ENCODE measurements around the gene DNAJC7. TPM values are rescaled to one million over a fixed set of nuclear protein-coding genes. Genes with fewer than 3 reads are reported as not detected.

The DNAJC7 gene
- total and polyA plus RNA-seq, 7 donors: 46.7 to 91.6 (median 57.1) TPM

- Histone ChIP-seq H3K4me1 (peaks cover 0 to 13% (median 5%) of the 10 kb centered on the region in 4 donors), H3K36me3 (peaks cover 10 to 14% (median 11%) of the 10 kb centered on the region in 4 donors), H3K4me3 (no peak overlapping the region), H3K9me3 (no peaks in the 10 kb centered on the region), H3K27me3 (peaks cover 0 to 36% (median 19%) of the 10 kb centered on the region in 3 donors), H3K27ac (no peak overlapping the region)
- WGBS, 2 donors: 77 to 79% methylated on average over 19 of the region's 19 CpGs
- intact Hi-C loops (cut with DNase I): loop anchor here (5.0 kb wide), 1 partner anchor 39 kb away; no protein-coding TSS in a partner anchor
- TF ChIP-seq POLR2AphosphoS5 (IDR thresholded peaks at IDR 0.05) (no peak), POLR2A (IDR thresholded peaks at IDR 0.05) (no peak), EP300 (IDR thresholded peaks at IDR 0.05) (no peak)
- DNase-seq: no peak
Observed at GRCh38 chr17:42027961-42028790, 10.9 kb upstream of the DNAJC7 start.

- H3K27me3 ChIP-seq: peaks cover 0 to 36% (median 19%) of the 10 kb centered on the region in 3 donors
- 80 to 92% methylated on average over 5 of the region's 5 CpGs for WGBS, 2 donors
Observed at GRCh38 chr17:42027590-42027889, 10.3 kb upstream of the DNAJC7 start.

GRCh38 chr17:42026857-42027589 lies 9.8 kb upstream of the DNAJC7 start:
- H3K4me1 ChIP-seq: peaks cover 0 to 13% (median 6%) of the 10 kb centered on the region in 4 donors
- WGBS, 2 donors: 53 to 73% methylated on average over 17 of the region's 17 CpGs
- no peak for TF ChIP-seq EP300 (IDR thresholded peaks at IDR 0.05)
- TF ChIP-seq, protein P1, sequence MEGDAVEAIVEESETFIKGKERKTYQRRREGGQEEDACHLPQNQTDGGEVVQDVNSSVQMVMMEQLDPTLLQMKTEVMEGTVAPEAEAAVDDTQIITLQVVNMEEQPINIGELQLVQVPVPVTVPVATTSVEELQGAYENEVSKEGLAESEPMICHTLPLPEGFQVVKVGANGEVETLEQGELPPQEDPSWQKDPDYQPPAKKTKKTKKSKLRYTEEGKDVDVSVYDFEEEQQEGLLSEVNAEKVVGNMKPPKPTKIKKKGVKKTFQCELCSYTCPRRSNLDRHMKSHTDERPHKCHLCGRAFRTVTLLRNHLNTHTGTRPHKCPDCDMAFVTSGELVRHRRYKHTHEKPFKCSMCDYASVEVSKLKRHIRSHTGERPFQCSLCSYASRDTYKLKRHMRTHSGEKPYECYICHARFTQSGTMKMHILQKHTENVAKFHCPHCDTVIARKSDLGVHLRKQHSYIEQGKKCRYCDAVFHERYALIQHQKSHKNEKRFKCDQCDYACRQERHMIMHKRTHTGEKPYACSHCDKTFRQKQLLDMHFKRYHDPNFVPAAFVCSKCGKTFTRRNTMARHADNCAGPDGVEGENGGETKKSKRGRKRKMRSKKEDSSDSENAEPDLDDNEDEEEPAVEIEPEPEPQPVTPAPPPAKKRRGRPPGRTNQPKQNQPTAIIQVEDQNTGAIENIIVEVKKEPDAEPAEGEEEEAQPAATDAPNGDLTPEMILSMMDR (IDR thresholded peaks at IDR 0.05): no peak
- TF ChIP-seq POLR2A (IDR thresholded peaks at IDR 0.05): no peak
- TF ChIP-seq POLR2AphosphoS5 (IDR thresholded peaks at IDR 0.05): no peak
- H3K36me3 ChIP-seq: peaks cover 13 to 26% (median 21%) of the 10 kb centered on the region in 4 donors
- H3K9me3 ChIP-seq: no peaks in the 10 kb centered on the region
- no peak for DNase-seq
- intact Hi-C loops (cut with DNase I): loop anchor here (5.0 kb wide), 1 partner anchor 40 kb away; no protein-coding TSS in a partner anchor
- H3K27me3 ChIP-seq: peaks cover 0 to 36% (median 19%) of the 10 kb centered on the region in 3 donors
- H3K4me3 ChIP-seq: no peak overlapping the region
- no peak overlapping the region for H3K27ac ChIP-seq

More at GRCh38 chr17:42027590-42027889, 10.3 kb upstream of the DNAJC7 start:
- no peak overlapping the region for H3K4me3 ChIP-seq
- no peaks in the 10 kb centered on the region for H3K9me3 ChIP-seq
- H3K36me3 ChIP-seq: peaks cover 10 to 20% (median 16%) of the 10 kb centered on the region in 4 donors
- no peak for TF ChIP-seq POLR2AphosphoS5 (IDR thresholded peaks at IDR 0.05)
- TF ChIP-seq POLR2A (IDR thresholded peaks at IDR 0.05): no peak
- TF ChIP-seq, protein P1 (IDR thresholded peaks at IDR 0.05): no peak
- no peak overlapping the region for H3K27ac ChIP-seq
- intact Hi-C loops (cut with DNase I): loop anchor here (5.0 kb wide), 1 partner anchor 40 kb away; no protein-coding TSS in a partner anchor
- DNase-seq: no peak
- H3K4me1 ChIP-seq: peaks cover 0 to 13% (median 5%) of the 10 kb centered on the region in 4 donors

DNA sequence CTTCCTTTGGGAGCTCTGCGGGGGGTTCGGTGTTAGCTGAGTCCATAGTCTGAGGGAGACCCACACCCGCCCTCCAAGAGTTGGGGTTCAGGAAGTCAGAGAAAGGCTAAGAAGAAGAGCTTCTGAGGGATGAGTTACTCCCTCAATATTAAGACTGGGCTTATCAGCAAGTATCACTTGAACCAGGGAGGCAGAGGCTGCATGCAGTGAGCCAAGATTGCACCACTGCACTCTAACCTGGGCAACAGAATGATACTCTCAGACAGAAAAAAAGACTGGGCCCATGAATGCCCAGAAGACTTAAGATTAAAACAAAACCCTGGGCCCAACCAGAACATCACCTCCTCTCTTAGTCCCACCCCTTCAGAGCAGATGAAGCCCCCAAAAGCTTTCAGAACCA lies 8.7 kb upstream of the DNAJC7 start:
- TF ChIP-seq, protein P1 (IDR thresholded peaks at IDR 0.05): no peak
- TF ChIP-seq POLR2AphosphoS5 (IDR thresholded peaks at IDR 0.05) (no peak), POLR2A (IDR thresholded peaks at IDR 0.05) (no peak), EP300 (IDR thresholded peaks at IDR 0.05) (no peak)
- Histone ChIP-seq H3K9me3 (no peaks in the 10 kb centered on the region), H3K4me3 (no peak overlapping the region), H3K27ac (no peak overlapping the region), H3K4me1 (peaks cover 0 to 21% (median 13%) of the 10 kb centered on the region in 4 donors), H3K36me3 (peaks cover 13 to 33% (median 21%) of the 10 kb centered on the region in 4 donors), H3K27me3 (peaks cover 0 to 36% (median 19%) of the 10 kb centered on the region in 3 donors)
- intact Hi-C loops (cut with DNase I): loop anchor here (2.0 to 5.0 kb wide), 2 partner anchors 41 to 91 kb away; no protein-coding TSS in a partner anchor
- WGBS, 2 donors: 95 to 96% methylated on average over 3 of the region's 3 CpGs
- no peak for DNase-seq
